Activated B cell treated with CpG ODN at 0.5 μM for 24 hours (primary cell): ENCODE results near the gene SDE2. TPM values are rescaled to one million over a fixed set of nuclear protein-coding genes. Genes with fewer than 3 reads are reported as not detected.
A peak's percentile ranks its signal among the peaks of the same experiment; 100 is the strongest.

Experiments used
- ATAC-seq: fragments of 200-7000 bp; cut with Tn5 transposase; one replicate; pipeline ENCODE4 v1.10.0; 2021; ENCODE audit warnings: low read depth, mild to moderate bottlenecking, moderate library complexity
- CTCF ChIA-PET: fragments of 350-600 bp; sonication (Branson Sonifier 250); formaldehyde crosslinking; loops from one replicate; lab custom pipeline; 2021; ENCODE audit warnings: antibody characterized with exemption; lab: Charles Lee
- POLR2A ChIA-PET: fragments of 350-600 bp; sonication (Branson Sonifier 250); formaldehyde crosslinking; loops from one replicate; lab custom pipeline; 2021; ENCODE audit warnings: antibody characterized with exemption; lab: Charles Lee
- DNase-seq: peaks from one replicate; pipeline ENCODE4 v3.0.0; 2022
- H3K27ac Mint-ChIP-seq: one replicate; pipeline ENCODE4 v1.8.0; 2020; ENCODE audit warnings: mixed read lengths
- H3K27me3 Mint-ChIP-seq: one replicate; pipeline ENCODE4 v1.8.0; 2021; ENCODE audit warnings: mixed read lengths
- H3K36me3 Mint-ChIP-seq: one replicate; pipeline ENCODE4 v1.8.0; 2021; ENCODE audit warnings: low read depth, mixed read lengths
- H3K4me1 Mint-ChIP-seq: one replicate; pipeline ENCODE4 v1.8.0; 2021; ENCODE audit warnings: mixed read lengths
- H3K4me3 Mint-ChIP-seq: one replicate; pipeline ENCODE4 v1.8.0; 2020; ENCODE audit warnings: mild to moderate bottlenecking, mixed read lengths
- H3K9me3 Mint-ChIP-seq: one replicate; pipeline ENCODE4 v1.8.0; 2020; ENCODE audit warnings: mixed read lengths
- CTCF ChIP-seq: fragments of 200-600 bp; IDR thresholded peaks from one replicate; pipeline ENCODE4 v1.8.0; 2022; ENCODE audit warnings: antibody characterized with exemption, mild to moderate bottlenecking
- intact Hi-C: fragments of 100-400 bp; cut with micrococcal nuclease; formaldehyde crosslinking; loops from one replicate; pipeline ENCODE4 v1.15.1; 2024
- total RNA-seq: library from RNA; stranded (reverse); gene quantifications from 2 replicates; pipeline ENCODE4 v1.2.3, GENCODE V29; 2022

SDE2 gene
- total RNA-seq, 1 donor from 2014 or later: 21.8 TPM

GRCh38 chr1:226033582-226033981 is 34.4 kb upstream of the SDE2 start:
- CTCF ChIA-PET: no interaction called here
- Mint-ChIP-seq H3K27me3 (no peaks in the 10 kb centered on the region), H3K36me3 (no peaks in the 10 kb centered on the region), H3K4me3 (no peak overlapping the region), H3K4me1 (peaks cover 39% of the 10 kb centered on the region), H3K27ac (peak overlapping the region; percentile 35), H3K9me3 (no peaks in the 10 kb centered on the region)
- intact Hi-C loops: no loop called here
- TF ChIP-seq CTCF: no peak
- DNase-seq: no peak
- POLR2A ChIA-PET: interaction anchor here (0.9 to 2.9 kb wide), 4 partner anchors 27 to 34 kb away, joined by 3 to 25 read pairs (median 4); partner anchors contain the start of genes H3-3A and SDE2
- ATAC-seq: no peak

GRCh38 chr1:226029568-226030225 is 30.6 kb upstream of the SDE2 start:
- CTCF ChIA-PET: interaction anchor here (1.0 to 2.2 kb wide), 5 partner anchors 12 to 42 kb away, joined by 3 to 10 read pairs (median 7); partner anchors contain the start of gene H3-3A
- peak overlapping the region; percentile 94 for H3K27ac Mint-ChIP-seq
- peak overlapping the region; percentile 28 for H3K4me3 Mint-ChIP-seq

GRCh38 chr1:226029093-226029496 is 30.0 kb upstream of the SDE2 start:
- intact Hi-C loops: loop anchor here (1.0 to 10.0 kb wide), 4 partner anchors 27 to 1844 kb away; partner anchors contain the start of genes DEGS1 and H3-3A
- TF ChIP-seq CTCF: no peak
- Mint-ChIP-seq H3K36me3 (no peaks in the 10 kb centered on the region), H3K9me3 (no peaks in the 10 kb centered on the region), H3K27ac (peak overlapping the region; percentile 94), H3K4me1 (peaks cover 45% of the 10 kb centered on the region), H3K27me3 (no peaks in the 10 kb centered on the region), H3K4me3 (peak overlapping the region; percentile 68)
- ChIA-PET CTCF (interaction anchor here (0.9 to 2.2 kb wide), 6 partner anchors 12 to 97 kb away, joined by 3 to 10 read pairs (median 6); partner anchors contain the start of gene H3-3A), POLR2A (interaction anchor here (0.6 to 5.0 kb wide), 19 partner anchors 9 to 786 kb away, joined by 3 to 139 read pairs (median 6); partner anchors contain the start of genes H3-3A, LEFTY2, PYCR2 and SDE2)
- ATAC-seq: peak; percentile 86
- DNase-seq: peak; percentile 39

More at GRCh38 chr1:226029568-226030225, 30.6 kb upstream of the SDE2 start:
- H3K9me3 Mint-ChIP-seq: no peaks in the 10 kb centered on the region
- POLR2A ChIA-PET: interaction anchor here (0.6 to 5.0 kb wide), 19 partner anchors 8 to 785 kb away, joined by 3 to 139 read pairs (median 5); partner anchors contain the start of genes H3-3A, PYCR2 and SDE2
- peak; percentile 4 for ATAC-seq
- TF ChIP-seq CTCF: no peak
- intact Hi-C loops: loop anchor here (1.0 to 10.0 kb wide), 4 partner anchors 27 to 1845 kb away; partner anchors contain the start of genes DEGS1 and H3-3A
- no peaks in the 10 kb centered on the region for H3K36me3 Mint-ChIP-seq
- H3K4me1 Mint-ChIP-seq: peaks cover 48% of the 10 kb centered on the region
- H3K27me3 Mint-ChIP-seq: no peaks in the 10 kb centered on the region
- DNase-seq: no peak

- ChIA-PET CTCF (interaction anchor here (0.6 kb wide), 1 partner anchor 98 kb away, joined by 3 read pairs; no protein-coding TSS in a partner anchor), POLR2A (interaction anchor here (4.3 to 5.0 kb wide), 3 partner anchors 23 to 34 kb away, joined by 53 to 139 read pairs (median 102); partner anchors contain the start of genes H3-3A and SDE2)
- H3K27me3 Mint-ChIP-seq: no peaks in the 10 kb centered on the region
- no peak overlapping the region for H3K4me3 Mint-ChIP-seq
- H3K36me3 Mint-ChIP-seq: no peaks in the 10 kb centered on the region
- peaks cover 40% of the 10 kb centered on the region for H3K4me1 Mint-ChIP-seq
- ATAC-seq: no peak
- no peak for TF ChIP-seq CTCF
- peak overlapping the region; percentile 94 for H3K27ac Mint-ChIP-seq
- no peaks in the 10 kb centered on the region for H3K9me3 Mint-ChIP-seq
- intact Hi-C loops: loop anchor here (10.0 kb wide), 1 partner anchor 1843 kb away; the partner anchor contains the start of gene DEGS1
- DNase-seq: no peak
Measured at GRCh38 chr1:226027538-226028217, 28.5 kb upstream of the SDE2 start.
